UCSD-AML1 (cell line): ENCODE results near the gene RIMS3.

ENCODE experiments used
- DNase-seq: peaks from one replicate; lab custom pipeline; 2025; ENCODE audit not compliant: unreplicated experiment; lab: John Stamatoyannopoulos, UW

RIMS3 gene

DNA sequence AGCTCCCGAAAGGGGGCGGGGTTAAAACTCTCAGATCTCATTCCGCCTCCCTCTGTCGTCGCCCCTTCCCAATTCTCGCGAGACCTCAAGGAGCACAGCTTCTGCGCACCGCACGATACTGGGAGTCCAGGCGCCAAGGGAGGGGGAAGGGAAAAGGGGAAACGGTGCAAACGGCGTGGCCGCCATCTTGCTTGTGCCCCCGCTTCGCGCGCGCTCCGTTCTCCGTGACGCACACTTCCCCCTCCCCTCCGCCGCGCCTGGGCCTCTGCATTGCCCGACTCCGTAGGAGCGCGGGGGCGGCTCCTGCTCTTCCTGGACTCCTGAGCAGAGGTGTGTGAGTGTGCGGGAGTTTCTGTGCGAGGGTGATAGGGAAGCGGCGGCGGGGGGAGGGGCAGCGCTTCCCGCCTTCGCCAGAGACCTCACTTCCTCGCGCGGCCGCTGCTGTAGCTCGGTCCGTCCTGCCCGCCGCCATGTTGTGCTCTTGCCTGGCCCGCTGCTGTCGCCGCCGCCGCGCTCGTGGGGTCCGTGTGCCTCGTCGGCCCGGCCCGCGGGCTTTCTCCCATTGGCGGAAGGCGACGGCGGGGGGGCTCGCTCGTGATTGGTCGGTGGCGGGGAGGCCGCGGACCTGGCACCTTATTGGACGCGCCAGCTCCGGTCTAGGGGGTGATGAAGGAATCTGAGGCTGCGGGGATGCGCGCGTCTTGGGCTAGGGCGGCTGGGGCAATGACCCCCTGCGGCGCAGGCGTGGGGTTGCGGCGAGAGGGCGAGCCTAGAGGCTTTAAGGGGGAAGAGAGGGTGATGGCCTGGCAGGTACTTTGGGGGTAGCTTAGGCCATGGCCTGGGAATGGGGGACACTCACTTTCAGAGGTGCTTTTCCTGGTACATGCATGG, 26.3 kb upstream of the RIMS3 start, which contains the start of gene NFYC:
TSS of gene NFYC (plus strand) at position 167 of the 891 bp plus-strand sequence. CDS start 47,140 bp downstream, outside the sequence.
- DNase-seq = peak; percentile 96

DNA sequence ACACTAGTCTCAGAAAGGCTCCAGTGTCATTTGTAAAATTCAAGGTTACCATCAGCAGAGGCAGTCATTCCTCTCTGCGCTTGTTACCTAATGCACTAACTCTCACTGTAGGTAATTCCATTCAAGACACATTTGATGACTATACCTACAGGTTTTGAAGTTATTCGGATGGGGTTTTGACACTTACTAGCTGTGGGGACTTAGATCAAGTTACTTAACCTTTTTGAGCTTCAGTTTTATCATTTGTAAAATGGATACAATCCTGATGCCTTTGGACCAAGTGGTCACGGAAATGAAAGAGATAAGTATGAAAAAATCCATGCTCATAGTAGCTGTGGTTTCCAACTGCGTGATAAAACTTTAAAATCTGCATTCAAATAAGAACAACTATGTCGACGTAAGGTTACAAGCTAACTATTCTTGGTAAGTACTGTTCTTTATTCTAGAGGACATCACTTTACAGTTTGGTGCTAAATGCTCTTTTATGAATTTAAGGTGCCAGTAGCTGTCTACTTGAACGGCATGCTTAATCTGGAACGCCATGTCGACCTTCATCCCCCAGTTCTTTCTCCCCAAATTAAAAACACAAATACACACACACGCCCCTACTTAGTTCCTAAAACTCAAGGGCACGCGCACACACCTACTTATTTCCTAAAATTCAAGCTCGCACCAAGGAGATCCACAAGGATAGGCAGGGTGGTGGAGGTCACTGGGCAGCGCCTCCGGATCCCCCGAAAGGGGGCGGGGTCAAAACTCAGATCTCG, 25.5 kb upstream of the RIMS3 start:
- DNase-seq = no peak

DNA sequence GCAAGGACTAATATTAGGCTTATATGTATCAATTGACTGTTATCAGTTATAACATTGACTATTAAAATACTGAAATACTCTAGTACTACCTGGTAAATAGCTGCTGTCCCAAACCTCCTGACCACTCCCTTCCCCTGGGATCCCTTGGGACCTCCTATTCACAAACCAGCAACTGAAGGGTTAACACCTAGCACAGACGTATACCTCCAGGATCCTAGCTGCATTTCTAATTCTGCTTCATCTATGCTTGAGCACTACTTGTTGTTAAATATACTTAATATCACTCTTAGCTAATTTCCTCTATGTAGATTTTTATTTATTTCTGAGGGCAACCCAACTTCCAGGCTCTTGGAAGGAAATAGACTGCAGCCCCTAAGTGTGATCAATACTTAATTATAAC, 24.3 kb upstream of the RIMS3 start:
- DNase-seq = no peak

DNA sequence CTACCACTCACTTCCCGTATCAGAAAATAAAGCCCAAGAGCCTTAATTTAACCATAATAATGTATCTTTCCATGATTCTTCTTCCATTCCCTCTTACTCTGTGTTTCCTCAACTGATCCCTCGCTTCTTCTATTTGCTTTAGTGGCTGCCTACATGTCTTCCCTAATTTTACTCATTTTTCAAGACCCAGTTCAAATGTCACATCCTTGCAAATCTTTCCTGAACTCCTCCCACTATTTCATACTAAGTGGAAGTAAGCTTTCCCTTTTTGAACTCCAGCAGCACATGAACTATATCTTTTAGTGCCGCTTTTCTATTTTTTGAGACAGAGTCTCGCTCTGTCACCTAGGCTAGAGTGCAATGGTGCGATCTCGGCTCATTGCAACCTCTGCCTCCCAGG, 22.2 kb upstream of the RIMS3 start:
- DNase-seq = no peak

DNA sequence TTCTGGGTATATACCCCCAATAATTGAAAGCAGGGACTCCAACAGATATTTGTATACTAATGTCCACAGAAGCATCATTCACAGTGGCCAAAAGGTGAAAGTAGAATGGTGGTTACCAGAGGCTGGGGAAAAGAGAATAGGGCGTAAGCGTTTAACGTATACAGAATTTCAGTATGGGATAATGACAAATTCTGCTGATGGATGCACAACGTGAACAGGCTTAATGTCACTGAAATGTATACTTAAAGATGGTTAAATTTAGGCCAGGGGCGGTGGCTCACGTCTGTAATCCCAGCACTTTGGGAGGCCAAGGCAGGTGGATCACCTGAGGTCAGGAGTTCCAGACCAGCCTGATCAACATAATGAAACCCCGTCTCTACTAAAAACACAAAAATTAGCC, 21.6 kb upstream of the RIMS3 start:
- DNase-seq = no peak

DNA sequence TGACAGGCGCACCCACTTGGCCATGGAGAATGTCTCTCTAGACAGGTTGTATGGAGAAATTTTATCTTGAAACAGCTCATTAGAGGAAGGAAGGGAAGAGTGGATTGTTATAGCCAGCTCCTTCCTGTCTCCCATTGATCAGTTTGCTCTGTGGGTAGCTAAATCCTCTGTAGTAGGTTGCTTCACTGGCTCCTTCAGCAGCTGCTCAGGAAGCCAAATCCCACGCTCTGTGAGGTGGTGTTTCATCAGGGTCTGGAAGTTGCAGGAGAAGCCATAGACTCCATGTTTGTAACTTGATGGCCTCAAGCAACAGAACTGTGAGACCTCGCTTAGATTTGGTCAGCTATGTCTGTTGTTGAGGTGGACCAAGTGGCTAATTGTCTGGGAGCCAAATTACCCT, 19.2 kb upstream of the RIMS3 start:
- DNase-seq = peak; percentile 35

DNA sequence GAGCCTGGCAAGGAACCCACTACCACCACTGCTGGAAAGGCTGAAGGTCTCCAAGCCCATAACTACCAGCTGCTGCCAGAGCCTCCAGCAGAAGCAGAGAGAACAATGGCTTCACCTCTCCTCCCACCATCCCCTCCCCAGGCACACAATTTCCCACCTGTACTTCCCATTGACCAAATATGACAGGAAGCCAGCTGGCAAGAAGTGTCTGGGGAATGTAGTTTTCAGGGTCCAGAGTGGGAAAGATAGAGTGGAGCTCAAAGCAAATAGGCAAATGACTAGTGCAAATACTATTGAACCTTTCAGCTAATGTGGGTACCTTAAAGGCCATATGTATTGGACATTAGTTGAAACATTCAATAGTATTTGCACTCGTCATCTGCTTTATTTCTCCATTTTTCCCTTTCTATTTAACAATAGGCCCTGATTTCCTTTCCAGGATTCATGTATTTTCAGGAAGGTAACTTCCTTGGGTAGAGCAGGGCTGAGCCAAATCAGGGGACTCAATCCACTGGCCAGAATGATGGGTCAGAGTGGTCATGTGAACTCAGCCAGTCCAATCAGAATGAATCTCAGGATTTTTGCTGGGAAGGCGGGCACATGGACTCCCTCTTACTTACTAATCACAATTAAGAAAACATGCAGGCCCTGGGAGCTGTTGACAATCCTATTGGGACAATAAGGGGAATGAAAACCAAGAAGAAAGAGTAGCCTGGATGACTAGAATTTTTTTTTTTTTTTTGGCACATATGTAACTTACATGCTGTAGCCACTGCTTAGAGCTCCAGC, 13.9 kb upstream of the RIMS3 start:
- DNase-seq = no peak

DNA sequence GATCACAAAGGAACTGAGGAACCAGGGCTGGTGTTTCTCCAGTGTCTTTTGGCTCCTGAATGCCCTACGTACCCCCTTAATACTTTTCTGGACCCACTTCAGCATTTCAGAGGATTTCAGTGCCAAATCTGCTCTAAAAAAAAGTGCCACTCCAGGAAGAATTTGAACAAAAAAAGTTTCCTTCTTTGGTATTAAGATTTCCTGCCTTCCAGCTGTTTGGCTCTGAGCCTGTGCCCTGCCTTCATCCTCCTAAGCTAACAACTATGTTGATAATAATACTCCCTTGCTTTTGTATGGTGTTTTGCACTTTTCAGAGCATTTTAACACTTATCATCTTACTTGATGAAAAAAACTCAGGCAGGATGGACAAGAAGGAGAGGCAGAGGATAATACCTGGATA, 11.0 kb upstream of the RIMS3 start:
- DNase-seq = no peak

DNA sequence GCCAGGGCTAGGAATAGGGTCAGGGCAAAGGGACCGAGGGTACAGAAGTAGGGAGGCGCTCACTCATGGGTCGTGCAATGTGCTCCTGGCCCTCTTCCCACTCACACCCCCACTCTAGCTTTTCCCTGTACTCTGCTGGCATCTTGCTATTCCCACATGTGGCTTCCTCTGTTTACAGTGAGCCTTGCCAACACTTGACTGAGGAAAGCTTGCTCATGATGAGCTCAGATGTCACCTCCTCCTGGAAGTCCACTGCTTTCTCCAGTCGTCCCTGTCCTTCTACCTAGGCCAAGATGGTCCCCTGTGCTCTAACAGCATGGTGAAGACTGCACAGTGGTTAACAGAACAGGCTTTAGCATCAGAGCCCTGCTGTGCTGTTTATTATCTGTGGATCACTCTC, 8.0 kb upstream of the RIMS3 start:
- DNase-seq = no peak

DNA sequence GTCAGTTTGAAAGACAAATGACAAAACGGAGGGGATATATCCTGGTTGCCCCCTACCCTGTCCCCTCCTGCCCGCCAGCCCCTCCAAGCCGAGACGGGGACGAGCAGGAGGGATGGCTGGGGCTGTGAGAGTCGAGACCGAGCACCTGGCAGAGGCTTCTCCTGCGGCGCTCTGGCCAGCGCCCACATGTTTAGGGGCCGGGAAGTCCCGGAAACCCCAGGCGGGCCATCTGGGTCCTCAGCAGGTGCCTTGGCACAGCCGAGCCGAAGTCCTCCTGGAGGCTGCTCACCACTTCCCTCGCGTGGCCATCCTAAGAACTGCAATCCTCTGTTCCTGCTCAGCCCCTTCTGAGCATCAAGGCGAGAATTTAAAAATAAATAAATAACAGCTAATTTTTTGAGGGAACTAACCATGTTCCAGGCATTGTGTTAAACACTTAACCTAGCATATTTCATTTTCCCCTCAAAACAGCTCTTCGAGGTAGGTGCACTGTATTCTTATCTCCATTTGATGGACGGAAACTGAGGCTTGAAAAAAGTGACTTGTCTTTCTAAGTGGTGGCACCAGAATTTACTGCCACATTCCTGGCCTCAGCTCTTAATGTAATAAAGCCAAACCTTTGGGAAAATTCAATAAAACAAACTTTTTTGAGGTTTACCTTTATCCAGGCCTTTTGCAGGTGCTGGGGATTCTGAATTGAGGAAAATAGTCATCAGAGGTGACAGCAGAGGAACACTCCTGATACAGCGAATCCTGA, 3.5 kb upstream of the RIMS3 start:
- peak; percentile 80 for DNase-seq

DNA sequence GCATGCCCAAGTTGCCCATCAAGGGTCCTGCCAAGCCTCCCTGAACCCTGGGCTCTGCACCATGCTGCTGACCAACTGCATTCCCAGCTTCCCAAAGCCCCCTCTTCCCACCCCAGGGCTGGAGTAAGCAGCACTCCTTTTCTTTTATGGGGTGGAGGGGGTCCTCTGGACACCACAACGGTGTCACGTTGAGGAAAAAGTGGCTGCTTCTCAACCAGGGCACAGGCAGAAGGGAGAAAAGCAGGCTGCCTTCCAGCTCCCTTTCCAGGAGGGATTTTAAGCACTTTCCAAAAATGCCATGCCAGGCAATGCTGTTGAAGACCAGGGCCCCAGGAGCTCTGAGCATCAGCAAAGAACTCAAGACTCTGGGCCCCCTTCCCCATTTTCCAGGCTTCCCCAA, 691 bp downstream of the RIMS3 start:
- DNase-seq = no peak

DNA sequence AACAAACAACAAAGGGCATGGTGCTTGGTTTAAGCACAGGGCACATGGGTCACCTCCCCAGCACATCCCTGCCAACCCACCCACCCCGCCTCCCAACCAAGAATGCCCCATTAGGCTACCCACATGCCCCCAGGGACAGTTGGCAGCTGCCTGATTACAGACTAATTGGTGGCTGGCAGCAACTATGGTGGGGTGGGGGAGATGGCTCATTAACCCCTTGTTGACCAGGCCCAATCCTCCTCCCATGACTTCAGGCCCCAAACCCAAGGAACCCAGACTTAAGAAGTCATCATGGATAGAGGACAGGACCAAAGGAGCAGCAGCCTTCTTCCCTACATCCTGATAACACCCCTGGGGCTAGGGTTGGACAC, 1.3 kb downstream of the RIMS3 start:
- no peak for DNase-seq

DNA sequence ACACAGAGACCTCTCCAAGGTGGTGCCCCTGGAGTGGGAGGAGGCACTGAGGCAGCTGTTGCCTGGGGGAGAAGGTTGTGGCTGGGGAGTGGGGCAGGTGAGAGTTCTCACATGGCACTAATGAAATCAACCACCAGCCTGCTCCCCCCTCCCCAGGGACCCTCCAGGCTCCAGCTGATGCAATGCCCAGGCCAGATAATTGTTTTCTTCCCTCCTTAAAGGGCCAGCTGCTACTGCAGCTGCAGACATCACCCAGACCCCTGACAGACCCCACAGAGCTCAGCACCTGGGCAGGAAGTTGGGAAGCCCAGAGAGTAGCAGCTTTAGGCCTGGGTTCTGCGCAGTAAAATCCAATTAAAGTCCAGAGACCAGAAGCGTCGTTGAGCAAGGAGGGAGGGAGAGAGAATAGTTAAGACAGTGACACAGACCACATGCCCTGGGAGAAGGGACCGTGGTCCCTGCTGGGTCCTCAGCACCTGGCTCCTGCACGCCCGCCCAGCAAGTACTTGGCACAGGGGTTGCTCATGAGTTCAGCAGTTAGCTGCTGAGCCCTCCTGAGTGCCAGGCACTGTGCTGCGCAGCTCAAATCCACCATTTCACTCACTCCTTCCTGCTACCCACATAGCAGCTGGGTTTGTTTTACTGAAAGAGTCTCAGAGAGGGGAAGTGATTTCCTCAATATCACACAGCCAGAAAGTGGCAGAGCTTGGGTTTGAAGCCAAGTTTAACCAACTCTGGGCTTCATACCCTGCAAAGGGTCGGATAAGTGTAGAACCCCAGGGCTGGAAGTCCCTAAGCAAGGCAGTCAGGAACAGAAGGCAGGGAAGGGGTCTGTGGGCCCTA, 1.9 kb downstream of the RIMS3 start:
- no peak for DNase-seq

DNA sequence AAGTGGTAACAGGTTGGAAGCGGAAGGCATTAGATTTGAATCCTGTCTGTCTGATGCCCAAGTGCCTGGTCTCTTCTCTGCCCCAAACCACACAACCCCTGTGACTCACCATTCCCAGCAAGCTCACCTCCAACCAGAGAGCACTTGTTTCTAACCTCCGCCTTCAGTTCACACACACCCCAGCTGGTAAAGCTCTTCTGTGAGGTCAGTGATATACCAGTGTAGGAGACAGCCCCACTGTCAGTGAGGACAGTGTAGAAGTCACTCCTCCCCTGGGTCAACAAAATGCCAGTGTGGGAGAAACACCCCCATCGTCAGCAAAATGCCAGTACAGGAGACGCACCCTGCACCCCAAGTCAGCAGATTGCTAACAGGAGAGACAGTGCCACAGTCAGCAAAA, 2.6 kb downstream of the RIMS3 start:
- no peak for DNase-seq

DNA sequence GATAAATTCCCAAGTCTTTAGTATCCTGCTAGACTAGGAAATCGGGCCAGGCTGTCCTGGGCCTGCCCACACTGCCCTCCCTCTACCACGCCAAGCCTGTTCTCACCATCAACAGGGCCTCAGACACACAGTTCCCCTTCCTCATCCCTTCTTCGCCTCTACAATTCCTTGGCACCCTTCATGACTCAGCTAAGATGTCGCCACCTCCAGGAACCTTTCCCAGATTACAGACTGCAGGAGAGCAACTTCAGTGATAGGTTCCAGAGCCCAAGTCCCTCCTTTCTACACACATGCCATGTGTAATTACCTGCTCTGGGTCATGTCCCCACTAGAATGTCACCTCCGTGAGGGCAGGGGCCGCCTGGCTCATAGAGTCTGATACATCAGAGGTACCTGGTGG, 3.3 kb downstream of the RIMS3 start:
- no peak for DNase-seq

DNA sequence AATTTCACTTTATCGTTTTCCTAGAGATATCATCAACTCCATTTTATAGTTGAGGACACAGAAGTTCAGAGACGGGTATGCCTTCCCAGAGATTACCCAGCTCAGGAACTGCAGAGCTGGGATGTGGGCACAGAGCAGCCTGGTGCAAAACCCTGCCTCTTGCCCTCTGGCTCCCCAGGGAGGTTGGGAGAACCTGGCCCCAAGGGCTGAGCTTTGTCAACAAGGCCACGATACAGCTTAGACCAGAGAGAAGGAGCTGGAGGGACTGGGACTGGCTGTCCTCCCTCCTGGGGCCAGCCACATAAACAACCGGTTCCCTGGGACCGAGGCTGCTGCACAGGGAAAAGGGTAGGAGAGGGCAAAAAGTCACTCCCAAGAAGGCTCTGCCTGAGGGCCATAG, 3.8 kb downstream of the RIMS3 start:
- DNase-seq = no peak

DNA sequence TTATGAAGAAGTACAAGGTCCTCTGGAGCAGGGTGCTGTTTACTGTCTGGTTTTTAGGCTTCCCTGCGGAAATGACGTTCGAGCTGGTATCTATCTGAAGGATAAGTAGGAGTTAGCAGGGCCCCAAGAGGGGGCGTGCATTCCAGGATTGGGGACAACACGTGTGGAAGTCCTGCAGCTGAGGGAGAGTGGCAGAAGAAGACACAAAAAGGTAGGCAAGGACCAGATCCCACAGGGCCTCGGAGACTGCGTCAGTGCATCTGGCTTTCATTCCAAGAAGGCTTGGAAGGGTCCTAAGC, 5.9 kb downstream of the RIMS3 start:
- DNase-seq = no peak

DNA sequence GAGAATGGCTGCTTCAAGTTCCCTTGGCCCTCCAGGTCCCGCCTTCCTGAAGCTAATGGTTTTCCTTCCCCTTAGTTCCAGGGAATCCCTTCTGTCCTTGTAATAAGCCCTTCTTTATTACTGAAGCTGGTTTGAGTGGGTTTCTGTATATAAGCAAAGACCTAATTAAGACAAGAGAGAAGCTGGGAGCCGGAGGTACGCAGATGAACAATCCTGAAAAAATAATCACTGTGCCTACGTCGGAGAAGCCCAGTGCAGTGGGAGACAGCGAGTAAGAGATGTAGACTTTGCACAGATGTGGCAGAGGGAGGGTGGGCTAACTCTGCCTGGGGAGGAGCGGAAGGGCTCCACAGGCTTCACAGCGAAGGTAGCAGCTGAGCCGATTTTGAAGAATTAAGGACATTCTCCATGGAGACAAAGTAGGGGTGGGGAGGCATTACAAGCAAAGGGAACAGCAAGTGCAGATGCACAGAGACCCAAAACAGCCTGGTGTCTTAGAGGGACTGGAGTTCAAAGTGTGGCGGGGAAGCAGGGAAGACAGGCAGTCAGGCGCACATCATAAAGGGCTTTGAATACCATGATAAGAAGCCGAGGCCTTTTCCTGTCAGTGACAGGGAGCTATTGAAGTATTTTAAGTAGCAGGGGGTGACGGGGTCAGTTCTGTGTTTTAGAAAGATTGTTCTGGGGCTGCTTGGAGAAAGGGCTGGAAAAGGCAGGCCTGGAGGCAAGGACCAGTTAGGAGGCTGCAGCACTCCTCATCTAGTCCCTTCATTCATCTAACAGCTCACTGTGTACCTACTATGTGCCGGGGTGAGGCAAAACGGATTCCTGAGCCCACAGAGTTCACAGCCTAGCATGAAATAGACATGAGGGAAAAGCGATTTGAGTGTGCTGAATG, 6.5 kb downstream of the RIMS3 start:
- no peak for DNase-seq

DNA sequence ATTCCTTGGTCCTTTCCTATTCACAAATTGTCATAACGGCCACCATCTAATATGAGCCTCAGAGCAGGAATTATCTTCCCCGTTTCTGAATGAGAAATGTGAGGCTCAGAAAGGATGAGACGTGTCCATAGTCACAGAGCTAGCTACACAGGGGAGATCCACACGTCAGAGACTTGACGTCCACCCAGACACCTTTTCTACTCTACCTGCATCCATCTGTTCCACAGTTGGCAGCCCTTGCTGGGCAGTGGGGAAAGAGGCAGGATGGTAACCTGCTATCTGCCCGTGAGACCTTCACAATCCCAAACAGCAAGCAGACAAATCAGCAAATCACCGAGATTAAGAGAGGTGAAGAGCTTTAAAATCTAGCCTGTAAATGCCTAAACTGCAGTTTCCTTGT, 8.4 kb downstream of the RIMS3 start:
- DNase-seq = no peak
